Stimulated activated CD4-positive, alpha-beta T cell treated with anti-CD3 and anti-CD28 coated beads, Interleukin-2, amount 100 ng/mL, for 4 hours (primary cell): ENCODE data around the gene MELK.
"Not testable (repeated sequence)": the region's sequence is repeated elsewhere in the genome, so short reads cannot be mapped to it uniquely, and the experiment has no call there.

Experiments
- DNase-seq: peaks from one replicate; pipeline ENCODE4 v3.0.0-alpha.2; 2020; ENCODE audit warnings: low read depth

The MELK gene

GRCh38 chr9:36572515-36573418 is at the start of gene MELK:
TSS of gene MELK (plus strand) at chr9:36572895. CDS start at chr9:36581682, 8,787 bp downstream.
- DNase-seq: peak; percentile 69

- no peak for DNase-seq
Measured at GRCh38 chr9:36530224-36530623, 42.5 kb upstream of the MELK start.

DNA sequence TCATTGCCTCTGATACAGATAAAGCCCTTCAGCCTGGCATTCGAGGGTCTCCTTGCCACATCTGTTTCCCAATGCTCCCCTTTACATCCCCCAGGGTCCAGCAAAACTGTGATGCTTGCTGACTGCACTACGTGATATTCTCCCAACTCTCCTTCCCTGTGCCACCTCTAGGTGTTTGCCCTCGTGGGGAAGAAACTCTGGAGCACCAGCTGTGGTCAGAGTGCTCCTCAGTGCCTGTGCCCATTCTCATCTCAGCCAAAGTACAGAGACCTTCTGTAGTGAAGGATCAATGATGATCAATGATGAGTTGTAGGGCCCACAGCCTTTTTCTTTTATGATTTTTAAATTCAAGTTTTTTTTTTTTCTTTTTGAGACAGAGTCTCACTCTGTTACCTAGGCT is 40.3 kb upstream of the MELK start:
- no peak for DNase-seq

DNA sequence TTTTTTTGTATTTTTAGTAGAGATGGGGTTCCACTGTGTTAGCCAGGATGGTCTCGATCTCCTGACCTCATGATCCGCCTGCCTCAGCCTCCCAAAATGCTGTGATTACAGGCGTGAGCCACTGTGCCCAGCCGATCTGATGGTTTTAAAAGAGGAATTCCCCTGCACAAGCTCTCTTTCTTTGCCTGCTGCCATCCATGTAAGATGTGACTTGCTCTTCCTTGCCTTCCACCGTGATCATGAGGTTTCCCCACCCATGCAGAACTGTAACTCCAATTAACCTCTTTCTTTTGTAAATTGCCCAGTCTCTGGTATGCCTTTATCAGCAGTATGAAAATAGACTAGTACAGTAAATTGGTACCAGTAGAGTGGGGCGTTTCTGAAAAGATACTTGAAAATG is 39.0 kb upstream of the MELK start:
- not testable (repeated sequence) for DNase-seq

- DNase-seq: no peak
Measured at GRCh38 chr9:36535107-36535506, 37.6 kb upstream of the MELK start.

GRCh38 chr9:36537861-36538260 is 34.8 kb upstream of the MELK start:
- no peak for DNase-seq

DNA sequence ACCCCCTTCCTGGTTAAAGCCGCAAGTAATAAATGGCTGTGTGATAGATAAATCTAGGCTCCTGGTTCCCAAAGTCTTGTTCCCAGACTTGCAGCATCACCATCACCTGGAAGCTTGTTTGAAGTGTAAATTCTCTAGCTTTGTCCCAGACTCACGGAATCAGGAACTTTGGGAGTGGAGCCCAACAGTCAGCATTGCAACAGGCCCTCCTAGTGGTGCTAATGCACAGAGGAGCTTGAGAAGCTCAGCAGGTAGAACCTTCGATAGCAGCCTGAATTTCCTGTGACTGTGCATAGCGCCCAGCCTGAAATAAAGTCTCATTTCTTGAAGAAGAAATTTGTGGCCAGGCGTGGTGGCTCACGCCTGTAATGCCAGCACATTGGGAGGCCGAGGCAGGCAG is 30.3 kb upstream of the MELK start:
- no peak for DNase-seq

- no peak for DNase-seq
Measured at GRCh38 chr9:36543916-36544315, 28.8 kb upstream of the MELK start.

- DNase-seq: no peak
Measured at GRCh38 chr9:36547598-36547997, 25.1 kb upstream of the MELK start.

DNA sequence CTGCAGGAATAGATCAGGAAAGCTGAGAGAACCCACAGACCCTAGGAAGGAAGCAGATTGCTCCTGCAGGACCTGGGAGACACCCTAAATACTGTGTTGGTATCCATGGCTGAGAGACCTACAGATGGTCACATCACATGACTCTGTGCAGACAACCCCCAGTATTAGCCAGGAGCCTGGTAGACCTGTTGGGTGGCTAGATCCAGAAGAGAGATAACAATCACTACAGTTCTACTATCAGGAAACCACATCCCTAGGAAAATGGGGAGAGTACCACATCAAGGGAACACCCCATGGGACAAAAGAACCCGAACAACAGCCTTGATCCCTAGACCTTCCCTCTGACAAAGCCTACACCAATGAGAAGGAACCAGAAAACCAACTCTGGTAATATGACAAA is 24.2 kb upstream of the MELK start:
- no peak for DNase-seq

- DNase-seq: no peak
Measured at GRCh38 chr9:36550135-36550534, 22.6 kb upstream of the MELK start.

DNA sequence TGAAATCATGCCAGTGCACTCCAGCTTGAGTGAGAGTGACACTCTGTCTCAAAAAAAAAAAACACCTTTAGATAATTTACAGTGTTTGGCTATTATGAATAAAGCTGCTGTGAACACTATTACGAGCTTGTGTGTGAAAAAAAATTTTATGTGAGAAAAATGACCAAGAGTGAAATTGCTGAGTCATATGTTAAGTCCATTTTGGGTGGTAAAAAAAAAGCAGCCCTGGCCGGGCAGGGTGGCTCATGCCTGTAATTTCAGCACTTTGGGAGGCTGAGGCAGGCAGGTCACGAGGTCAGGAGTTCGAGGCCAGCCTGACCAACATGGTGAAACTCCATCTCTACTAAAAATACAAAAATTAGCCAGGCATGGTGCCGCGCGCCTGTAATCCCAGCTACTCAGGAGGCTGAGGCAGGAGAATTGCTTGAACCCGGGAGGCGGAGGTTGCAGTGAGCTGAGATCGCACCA is 22.0 kb upstream of the MELK start:
- DNase-seq: not testable (repeated sequence)

DNA sequence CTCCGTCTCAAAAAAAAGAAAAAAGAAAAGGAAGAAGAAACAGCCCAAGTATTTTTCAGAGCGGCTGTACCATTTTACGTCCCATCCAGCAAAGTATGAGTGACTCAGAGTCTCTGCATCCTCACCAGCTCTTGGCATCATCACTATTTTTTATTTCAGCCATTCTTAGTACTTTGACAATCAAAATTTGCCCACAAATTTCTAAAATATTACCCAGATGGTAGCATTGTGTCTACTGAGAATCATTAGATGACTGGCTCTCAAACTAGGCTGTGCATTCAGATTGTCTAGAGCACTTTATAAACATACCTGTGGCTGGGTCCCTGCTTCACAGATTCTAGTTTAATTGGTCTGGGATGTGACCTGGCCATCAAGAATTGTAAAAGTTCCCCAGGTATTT is 21.6 kb upstream of the MELK start:
- no peak for DNase-seq

DNA sequence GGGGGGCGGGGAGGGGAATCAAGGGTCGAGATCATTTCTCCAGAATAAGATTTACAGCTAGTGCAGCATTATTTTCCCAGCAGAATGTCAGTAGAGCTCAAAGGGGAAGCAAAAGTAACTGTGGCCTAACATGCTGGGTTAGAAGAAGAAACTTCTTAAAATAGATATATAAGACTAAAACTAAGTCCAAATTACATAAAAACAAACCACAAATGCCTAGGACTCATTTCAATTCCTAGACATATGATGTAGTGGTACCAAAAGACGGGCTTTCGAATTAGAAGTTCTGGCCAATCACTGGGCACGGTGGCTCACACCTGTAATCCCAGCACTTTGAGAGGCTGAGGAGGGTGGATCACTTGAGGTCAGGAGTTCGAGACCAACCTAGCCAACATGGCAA is 20.8 kb upstream of the MELK start:
- DNase-seq: no peak

DNA sequence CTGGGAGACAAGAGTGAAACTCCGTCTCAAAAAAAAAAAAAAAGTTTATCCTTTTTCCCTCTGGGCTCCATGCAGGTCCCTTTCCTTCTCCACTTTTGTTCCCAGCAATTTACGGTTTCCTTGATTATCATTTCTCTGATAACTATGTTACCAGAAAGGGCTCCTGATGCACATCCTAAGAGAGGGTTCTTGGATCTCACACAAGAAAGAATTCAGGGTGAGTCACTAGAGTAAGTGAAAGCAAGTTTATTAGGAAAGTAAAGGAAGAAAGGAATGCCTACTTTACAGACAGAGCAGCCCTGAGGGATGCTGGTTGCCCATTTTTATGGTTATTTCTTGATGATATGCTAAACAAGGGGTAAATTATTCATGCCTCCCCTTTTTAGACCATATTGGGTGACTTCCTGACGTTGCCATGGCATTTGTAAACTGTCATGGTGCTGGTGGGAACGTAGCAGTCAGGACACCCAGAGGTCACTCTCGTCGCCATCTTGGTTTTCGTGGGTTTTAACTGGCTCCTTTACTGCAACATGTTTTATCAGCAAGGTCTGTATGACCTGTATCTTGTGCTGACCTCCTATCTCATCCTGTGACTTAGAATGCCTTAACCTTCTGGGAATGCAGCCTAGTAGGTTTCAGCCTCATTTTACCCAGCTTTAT is 13.5 kb upstream of the MELK start:
- DNase-seq: no peak

DNA sequence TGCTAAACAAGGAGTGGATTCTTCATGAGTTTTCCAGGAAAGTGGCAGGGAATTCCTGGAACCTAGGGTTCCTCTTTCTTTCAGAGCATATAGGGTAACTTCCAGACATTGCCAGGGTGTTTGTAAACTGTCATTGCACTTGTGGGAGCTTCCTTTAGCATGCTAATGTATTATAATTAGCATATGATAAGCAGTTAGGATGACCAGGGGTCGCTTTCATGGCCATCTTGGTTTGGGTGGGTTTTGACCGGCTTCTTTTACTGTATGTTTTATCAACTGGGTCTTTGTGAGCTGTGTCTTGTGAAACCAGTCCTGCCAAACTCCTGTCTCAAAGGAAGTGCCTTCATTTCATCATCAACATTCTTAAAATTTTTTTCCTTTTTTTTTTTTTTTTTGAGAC is 11.9 kb upstream of the MELK start:
- DNase-seq: no peak

DNA sequence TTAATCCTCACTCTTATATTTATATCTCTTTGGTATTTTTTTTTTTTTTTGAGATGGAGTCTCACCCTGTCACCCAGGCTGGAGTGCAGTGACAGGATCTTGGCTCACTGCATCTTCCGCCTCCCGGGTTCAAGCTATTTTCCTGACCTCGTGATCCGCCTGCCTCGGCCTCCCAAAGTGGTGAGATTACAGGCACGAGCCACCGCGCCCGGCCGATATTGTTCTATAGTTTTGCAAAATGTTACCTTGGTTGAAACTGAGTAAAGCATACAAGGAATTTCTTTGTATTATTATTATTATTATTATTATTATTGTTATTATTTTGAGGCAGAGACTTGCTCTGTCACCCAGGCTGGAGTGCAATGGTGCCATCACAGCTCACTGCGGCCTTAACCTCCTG is 9.9 kb upstream of the MELK start:
- not testable (repeated sequence) for DNase-seq

DNA sequence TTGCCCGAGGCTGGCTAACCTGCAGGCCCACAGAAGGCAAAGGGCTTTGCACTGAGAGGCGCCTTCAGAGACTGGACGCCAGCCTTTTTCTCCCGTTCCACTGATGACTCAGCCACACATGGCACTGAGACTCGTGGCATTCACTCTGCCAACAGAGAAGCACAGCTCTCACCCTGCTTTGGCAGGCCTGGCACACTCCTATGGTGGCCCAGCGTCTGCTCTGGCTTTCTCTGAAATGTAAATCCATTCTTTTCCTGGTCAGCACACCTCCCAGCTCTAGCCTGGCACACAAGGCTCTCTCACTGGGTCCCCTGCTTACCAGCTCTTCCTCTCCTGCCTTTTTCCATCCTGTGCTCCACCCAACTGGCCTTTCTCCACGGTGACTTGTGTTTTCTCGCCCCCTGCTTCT is 5.9 kb upstream of the MELK start:
- DNase-seq: no peak

GRCh38 chr9:36568681-36569080 is 4.0 kb upstream of the MELK start:
- DNase-seq: not testable (repeated sequence)

DNA sequence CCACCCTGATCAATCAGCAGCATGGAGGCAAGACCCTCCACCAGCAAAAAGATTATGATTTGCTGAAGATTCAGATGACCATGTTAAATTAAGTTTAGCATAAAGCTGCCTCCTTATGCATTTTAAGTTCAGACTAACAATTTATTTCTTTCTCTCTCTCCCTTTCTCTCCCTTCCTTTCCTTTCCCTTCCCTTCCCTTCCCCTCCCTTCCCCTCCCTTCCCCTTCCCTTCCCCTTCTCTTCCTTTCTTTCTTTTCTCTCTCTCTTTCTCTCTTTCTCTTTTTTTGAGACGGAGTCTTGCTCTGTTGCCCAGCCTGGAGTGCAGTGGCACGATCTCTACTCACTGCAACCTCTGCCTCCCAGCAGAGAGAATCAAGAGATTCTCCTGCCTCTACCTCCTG is 1.4 kb upstream of the MELK start:
- DNase-seq: no peak

- DNase-seq: not testable (repeated sequence)
Measured at GRCh38 chr9:36574045-36574444, 1.4 kb downstream of the MELK start.

GRCh38 chr9:36575411-36575882 is 2.8 kb downstream of the MELK start:
- DNase-seq: no peak

DNA sequence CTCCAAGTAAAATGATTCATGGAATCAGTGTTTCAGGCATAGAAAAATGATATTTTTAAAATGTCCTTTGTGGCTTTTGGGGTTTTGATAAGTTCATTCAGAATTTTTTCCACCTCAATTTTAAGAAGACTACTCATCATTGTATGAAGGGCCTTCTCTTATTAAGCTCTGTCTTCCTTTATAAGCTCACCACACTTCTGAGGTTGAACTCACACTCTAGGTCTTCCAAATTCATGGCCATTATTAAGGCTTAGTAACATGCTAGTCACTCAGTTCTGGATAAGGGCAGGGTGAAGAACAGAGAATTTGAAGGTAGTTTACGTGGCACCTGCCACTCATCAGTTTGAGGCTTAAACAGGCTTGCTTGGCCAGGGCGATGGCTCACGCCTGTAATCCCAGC is 4.2 kb downstream of the MELK start:
- DNase-seq: no peak
